Astrocyte of the spinal cord (primary cell): Measurements from ENCODE around the gene LRRC52.

Source experiments
- DNase-seq: peaks from one replicate; pipeline ENCODE4 v3.0.0; 2011; ENCODE audit warnings: low read depth, low spot score
- H3K4me3 ChIP-seq: 2 replicates; pipeline ENCODE4 v1.5.1; 2011; ENCODE audit warnings: low read depth, mild to moderate bottlenecking, low read length, moderate library complexity
- CTCF ChIP-seq: IDR thresholded peaks from 2 replicates; pipeline ENCODE4 v1.5.1; 2012; ENCODE audit warnings: low read depth, mild to moderate bottlenecking, low read length, inconsistent platforms
- in situ Hi-C: cut with HindIII; loops from 2 replicates; pipeline ENCODE4 v1.10.0; 2017; ENCODE audit warnings: low sequenced_read_pairs

LRRC52 gene

GRCh38 chr1:165536016-165536415 lies 7.8 kb upstream of the LRRC52 start:
- no peak for TF ChIP-seq CTCF
- no peak for DNase-seq
- H3K4me3 ChIP-seq: no peak overlapping the region
- in situ Hi-C loops: no loop called here

GRCh38 chr1:165537356-165538109 lies 6.3 kb upstream of the LRRC52 start:
- in situ Hi-C loops: no loop called here
- no peak for DNase-seq
- H3K4me3 ChIP-seq: no peak overlapping the region
- TF ChIP-seq CTCF: no peak

GRCh38 chr1:165539306-165539705 lies 4.5 kb upstream of the LRRC52 start:
- DNase-seq: no peak
- in situ Hi-C loops: no loop called here
- H3K4me3 ChIP-seq: no peak overlapping the region
- no peak for TF ChIP-seq CTCF

GRCh38 chr1:165539908-165540307 lies 3.9 kb upstream of the LRRC52 start:
- no peak for TF ChIP-seq CTCF
- no peak overlapping the region for H3K4me3 ChIP-seq
- DNase-seq: no peak
- in situ Hi-C loops: no loop called here

GRCh38 chr1:165542015-165542631 lies 1.7 kb upstream of the LRRC52 start:
- H3K4me3 ChIP-seq: no peak overlapping the region
- no peak for TF ChIP-seq CTCF
- in situ Hi-C loops: no loop called here
- DNase-seq: no peak

GRCh38 chr1:165542647-165543046 lies 1.2 kb upstream of the LRRC52 start:
- no peak overlapping the region for H3K4me3 ChIP-seq
- no peak for TF ChIP-seq CTCF
- no peak for DNase-seq
- in situ Hi-C loops: no loop called here
